H54 (cell line): ENCODE measurements around the gene RNPS1.
"Not testable (repeated sequence)": the region's sequence is repeated elsewhere in the genome, so short reads cannot be mapped to it uniquely, and the experiment has no call there.

Experiments
- DNase-seq: peaks from one replicate; pipeline ENCODE4 v3.0.0; 2011; ENCODE audit warnings: low spot score, mixed read lengths; ENCODE audit not compliant: insufficient read length
- FAIRE-seq: peaks from 3 replicates; lab custom pipeline; 2011; peaks lifted over from hg19 to GRCh38; lab: Jason Lieb, UNC
- POLR2A ChIP-seq: IDR thresholded peaks from 2 replicates; pipeline ENCODE4 v1.6.1; 2011; ENCODE audit warnings: low read depth, mild to moderate bottlenecking, low read length

RNPS1 gene

GRCh38 chr16:2257726-2258125 is 10.2 kb downstream of the RNPS1 start:
- no peak for DNase-seq
- no peak for TF ChIP-seq POLR2A
- FAIRE-seq, result no peak

DNA sequence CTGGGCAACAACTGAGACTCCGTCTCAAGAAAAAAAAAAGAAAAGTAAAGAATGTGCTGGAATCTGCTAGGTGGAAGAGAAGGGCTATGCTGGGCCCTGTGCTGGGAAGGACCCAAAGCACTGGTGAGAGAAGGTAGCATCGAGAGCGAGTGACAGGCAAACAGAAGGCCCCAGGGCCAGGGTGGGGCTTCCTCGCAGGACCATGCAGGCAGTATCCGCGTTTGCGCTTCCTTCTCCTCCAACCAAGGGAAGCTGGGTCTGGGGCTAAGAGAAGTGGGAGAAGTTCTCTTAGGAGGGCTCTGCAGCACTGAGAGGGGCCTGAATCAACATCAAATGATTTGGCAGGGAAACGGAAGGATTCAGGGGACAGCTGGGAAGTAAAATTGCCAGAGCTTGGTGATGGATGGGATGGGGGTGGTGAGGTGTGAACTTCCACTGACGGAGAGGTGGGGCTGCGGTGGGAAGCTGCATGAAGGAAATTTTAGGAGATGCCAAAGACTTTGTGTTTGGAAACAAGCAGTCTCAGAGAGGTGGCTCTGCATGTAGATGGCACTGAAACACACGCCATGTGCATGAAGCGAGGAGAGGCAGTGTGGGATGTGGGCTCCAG is 11.3 kb downstream of the RNPS1 start:
- TF ChIP-seq POLR2A, result no peak
- DNase-seq (no peak), FAIRE-seq (no peak)

GRCh38 chr16:2253293-2253692 is 14.6 kb downstream of the RNPS1 start:
- TF ChIP-seq POLR2A, result no peak
- FAIRE-seq, result no peak
- DNase-seq, result no peak

DNA sequence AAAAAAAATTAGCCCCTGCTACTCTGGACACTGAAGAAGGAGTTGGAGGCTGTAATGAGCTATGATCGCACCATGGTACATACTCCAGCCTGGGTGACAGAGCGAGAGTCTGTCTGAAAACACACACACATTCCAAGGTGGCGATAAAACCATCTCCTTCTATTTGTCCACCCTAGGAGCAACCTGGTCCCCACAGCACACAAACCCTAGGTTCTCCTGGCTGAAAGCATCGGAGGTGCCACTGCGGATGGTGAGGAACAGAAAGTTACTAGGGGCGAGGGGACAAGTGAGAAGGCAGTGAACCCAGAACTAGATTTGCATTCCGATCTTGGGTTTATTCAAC is 15.1 kb downstream of the RNPS1 start:
- FAIRE-seq, result no peak
- no peak for TF ChIP-seq POLR2A
- no peak for DNase-seq

- FAIRE-seq (peak; percentile 20), DNase-seq (peak; percentile 97)
- TF ChIP-seq POLR2A, result peak; percentile 63
Observed at GRCh38 chr16:2251296-2252111, 16.4 kb downstream of the RNPS1 start, which contains the start of gene ECI1. Gene ECI1 (minus strand): TSS chr16:2251587. CDS start chr16:2251566, 21 bp downstream.

GRCh38 chr16:2250652-2251295 is 17.2 kb downstream of the RNPS1 start:
- no peak for TF ChIP-seq POLR2A
- no peak for DNase-seq
- no peak for FAIRE-seq

GRCh38 chr16:2246301-2246885 is 21.5 kb downstream of the RNPS1 start:
- FAIRE-seq (no peak), DNase-seq (no peak)
- TF ChIP-seq POLR2A, result no peak

DNA sequence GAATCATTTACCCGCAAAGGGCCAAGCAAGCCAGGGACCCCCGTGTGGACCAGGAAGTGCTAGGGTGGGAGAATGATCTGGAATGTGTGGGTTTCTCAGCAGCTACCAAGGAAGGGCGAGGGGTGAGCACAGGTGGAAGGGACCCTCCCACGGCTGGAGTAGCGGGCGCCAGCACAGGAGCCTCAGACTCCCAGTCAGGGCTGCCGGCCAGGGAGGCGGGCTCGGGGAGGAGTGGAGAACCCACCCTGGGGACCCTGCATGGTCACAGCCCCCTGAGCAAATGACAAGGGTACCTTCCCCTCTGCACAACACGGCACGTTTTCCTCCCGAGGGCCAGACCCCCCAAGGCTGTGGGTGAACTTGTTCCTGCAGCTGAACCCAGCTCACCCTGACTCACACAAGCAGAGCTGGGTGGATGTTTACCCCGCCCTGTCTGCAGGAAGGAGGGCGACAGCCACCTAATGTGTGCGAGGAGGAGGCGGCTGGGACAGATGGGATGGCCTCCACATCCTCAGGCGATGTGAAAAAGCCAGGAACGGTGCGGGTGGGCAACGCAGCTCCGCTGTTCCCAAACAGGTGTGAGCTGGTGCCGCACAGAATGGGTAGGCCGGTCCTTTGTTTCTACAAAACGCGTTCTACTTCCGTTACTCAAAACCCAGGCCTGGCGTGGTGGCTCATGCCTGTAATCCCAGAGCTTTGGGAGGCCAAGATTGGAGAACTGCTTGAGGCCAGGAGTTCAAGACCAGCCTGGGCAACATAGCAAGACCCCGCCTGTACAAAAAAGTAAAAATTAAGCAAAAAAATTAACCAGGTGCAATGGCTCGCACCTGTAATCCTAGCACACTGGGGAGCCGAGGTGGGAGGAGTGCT is 22.8 kb downstream of the RNPS1 start:
- FAIRE-seq (no peak), DNase-seq (no peak)
- TF ChIP-seq POLR2A, result no peak

DNA sequence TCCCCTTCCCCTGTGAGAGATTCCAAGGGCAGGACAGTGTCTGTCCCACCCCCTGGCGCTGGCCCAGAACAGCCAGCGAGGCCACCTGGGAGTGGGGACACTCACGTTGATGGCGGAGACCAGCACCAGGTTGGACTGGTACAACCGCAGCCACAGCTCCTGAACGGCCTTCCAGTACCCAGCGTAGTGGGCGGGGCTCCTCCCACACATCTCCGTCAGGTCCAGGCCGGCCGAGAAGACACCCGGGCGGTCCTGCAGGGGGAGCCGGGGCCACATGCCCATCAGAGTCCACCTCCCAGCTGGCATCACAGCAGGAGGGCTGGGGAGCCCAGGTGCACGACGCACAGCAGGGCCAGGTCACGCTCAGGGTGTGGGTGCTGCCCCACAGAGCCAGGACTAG is 23.6 kb downstream of the RNPS1 start:
- FAIRE-seq (no peak), DNase-seq (no peak)
- no peak for TF ChIP-seq POLR2A

DNA sequence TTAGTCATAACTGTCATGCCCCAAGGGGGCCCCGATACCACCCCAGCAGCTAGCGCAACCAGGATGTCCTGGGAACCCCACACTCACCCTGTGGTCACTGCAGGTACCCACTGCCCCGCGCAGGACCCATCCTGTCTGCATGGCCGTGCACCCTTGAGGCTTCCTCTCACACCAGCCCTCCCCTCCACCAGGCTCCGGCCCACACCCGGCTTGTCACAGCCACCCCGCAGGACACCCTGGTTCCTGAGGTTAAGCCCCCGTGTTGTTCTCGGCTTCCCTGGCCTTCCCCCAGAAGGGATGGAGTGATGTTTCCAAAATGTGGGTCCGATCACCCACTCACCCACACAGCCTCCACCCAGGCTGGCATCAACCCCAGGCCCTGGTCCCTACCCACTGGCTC is 24.1 kb downstream of the RNPS1 start:
- no peak for DNase-seq
- no peak for TF ChIP-seq POLR2A
- FAIRE-seq, result no peak

DNA sequence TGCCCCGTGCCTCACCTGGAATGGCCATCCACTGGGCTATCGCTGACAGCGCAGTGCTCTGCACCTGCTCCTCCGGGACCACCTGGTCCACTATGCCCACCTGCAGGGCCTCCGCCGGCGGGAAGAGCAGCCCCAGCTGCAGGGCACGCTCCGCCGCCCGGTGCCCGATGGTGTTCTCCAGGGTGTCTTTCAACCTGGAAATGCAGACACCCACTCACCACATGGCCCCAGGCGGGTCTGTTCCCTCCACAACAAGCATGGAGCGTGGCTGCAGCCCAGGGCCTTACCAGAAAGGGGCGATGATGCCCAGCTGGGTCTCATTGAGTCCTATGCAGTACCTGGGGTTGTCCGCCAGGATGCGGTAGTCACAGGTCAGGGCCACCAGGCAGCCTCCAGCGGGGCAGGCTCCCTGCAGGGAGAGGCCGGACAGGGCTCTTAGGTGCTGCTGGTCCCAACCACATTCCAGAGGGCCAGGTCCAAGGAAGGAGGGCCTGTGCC is 24.8 kb downstream of the RNPS1 start:
- DNase-seq (no peak), FAIRE-seq (no peak)
- no peak for TF ChIP-seq POLR2A

DNA sequence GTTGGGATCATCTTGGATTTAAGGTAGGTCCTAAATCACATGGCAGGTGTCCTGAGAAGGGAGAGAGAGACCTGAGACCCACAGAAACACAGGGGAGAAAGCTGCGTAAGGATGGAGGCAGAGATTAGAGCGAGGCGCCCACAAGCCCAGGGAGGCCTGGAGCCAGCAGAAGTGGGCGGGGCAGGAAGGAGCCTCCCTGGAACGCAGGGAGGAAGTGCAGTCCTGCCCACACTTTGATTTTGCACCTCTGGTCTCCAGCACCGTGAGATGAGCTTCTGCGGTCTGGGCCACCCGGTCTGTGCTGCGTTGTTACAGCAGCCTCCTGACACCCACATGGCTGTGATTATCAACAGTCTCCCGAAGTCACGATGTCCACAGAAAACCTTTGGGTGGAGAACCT is 25.3 kb downstream of the RNPS1 start:
- DNase-seq, result no peak
- no peak for FAIRE-seq
- TF ChIP-seq POLR2A, result no peak

GRCh38 chr16:2240331-2240730 is 27.6 kb downstream of the RNPS1 start:
- not testable (repeated sequence) for DNase-seq, FAIRE-seq
